ENCODE results near the gene TMEM259. TPM values are rescaled to one million over a fixed set of nuclear protein-coding genes. Genes with fewer than 3 reads are reported as not detected.
A peak's percentile ranks its signal among the peaks of the same experiment; 100 is the strongest.

Gene TMEM259
- total and polyA plus RNA-seq, 2 of the 13 experiments (the other 11 are each of a cell fraction or from before 2014, with no cell fraction given): 64.7 to 164 TPM

GRCh38 chr19:1046117-1046626 is 25.2 kb upstream of the TMEM259 start (continued):
- TF ChIP-seq MAZ (IDR thresholded peaks at IDR 0.05; ENCODE audit: borderline replicate concordance, low read depth, low read length): no peak
- 0 out of 2 replicates have a peak, but pooled peaks have one; percentile 20 for TF ChIP-seq MAZ (CRISPR knock-in tag; IDR thresholded peaks at IDR 0.05; ENCODE audit: low read depth)
- no peak for TF ChIP-seq POGK (CRISPR knock-in tag; conservative IDR thresholded peaks at IDR 0.05)
- TF ChIP-seq BORCS8-MEF2B (CRISPR knock-in tag; IDR thresholded peaks at IDR 0.05): no peak
- no peak for TF ChIP-seq ZNF556 (CRISPR knock-in tag; IDR thresholded peaks at IDR 0.05; ENCODE audit: borderline replicate concordance)
- TF ChIP-seq CBX1 (IDR thresholded peaks at IDR 0.05; ENCODE audit: low read depth): no peak
- TF ChIP-seq ONECUT2 (CRISPR knock-in tag; IDR thresholded peaks at IDR 0.05): no peak
- no peak for TF ChIP-seq LCORL (IDR thresholded peaks at IDR 0.05)
- TF ChIP-seq LCORL (CRISPR knock-in tag; IDR thresholded peaks at IDR 0.05): peak; percentile 51
- peak; percentile 81 for TF ChIP-seq HNF4A (CRISPR knock-in tag; IDR thresholded peaks at IDR 0.05)
- no peak; the same call in 1 of the 2 replicates for TF ChIP-seq HDAC2 (CRISPR knock-in tag; IDR thresholded peaks at IDR 0.05)
- 0 out of 2 replicates have a peak, but pooled peaks have one; percentile 34 for TF ChIP-seq ZNF501 (CRISPR knock-in tag; IDR thresholded peaks at IDR 0.05)
- TF ChIP-seq KLF9 (CRISPR knock-in tag; IDR thresholded peaks at IDR 0.05; ENCODE audit: low read depth): no peak
- no peak for TF ChIP-seq KLF11 (CRISPR knock-in tag; IDR thresholded peaks at IDR 0.05)
- TF ChIP-seq SRF (IDR thresholded peaks at IDR 0.05; ENCODE audit: low read depth, low read length): no peak
- no peak for TF ChIP-seq ZNF737 (CRISPR knock-in tag; IDR thresholded peaks at IDR 0.05; ENCODE audit: borderline replicate concordance)
- TF ChIP-seq ZBTB25 (CRISPR knock-in tag; IDR thresholded peaks at IDR 0.05): no peak
- no peak for TF ChIP-seq ZFP1 (CRISPR knock-in tag; IDR thresholded peaks at IDR 0.05)
- TF ChIP-seq GLI4 (CRISPR knock-in tag; IDR thresholded peaks at IDR 0.05; ENCODE audit: borderline replicate concordance): no peak
- no peak for TF ChIP-seq STAT5B (CRISPR knock-in tag; IDR thresholded peaks at IDR 0.05)
- TF ChIP-seq ZNF580 (CRISPR knock-in tag; IDR thresholded peaks at IDR 0.05; ENCODE audit: borderline replicate concordance, low read depth): peak; percentile 45; the same call in 1 of the 2 replicates
- no peak for TF ChIP-seq CERS6 (CRISPR knock-in tag; IDR thresholded peaks at IDR 0.05)
- TF ChIP-seq ZNF503 (CRISPR knock-in tag; IDR thresholded peaks at IDR 0.05): no peak
- TF ChIP-seq BCLAF1 (IDR thresholded peaks at IDR 0.05): no peak

Measured in HepG2 (cell line).